HEK293 (cell line): Measurements from ENCODE around the gene BCAR1.

Source experiments
- MYNN ChIP-seq: fragments of 450-650 bp; formaldehyde crosslinking; IDR thresholded peaks from 2 replicates; pipeline ENCODE4 v1.5.1; 2016; ENCODE audit warnings: missing biosample characterization, missing genetic modification characterization, borderline replicate concordance
- SP2 ChIP-seq: fragments of 450-650 bp; formaldehyde crosslinking; IDR thresholded peaks from 2 replicates; pipeline ENCODE4 v1.5.1; 2016; ENCODE audit warnings: missing biosample characterization, missing genetic modification characterization
- ZNF169 ChIP-seq: fragments of 450-650 bp; formaldehyde crosslinking; IDR thresholded peaks from 2 replicates; pipeline ENCODE4 v1.5.1; 2016; ENCODE audit warnings: missing biosample characterization, missing genetic modification characterization
- ZNF239 ChIP-seq: fragments of 450-650 bp; formaldehyde crosslinking; IDR thresholded peaks from 2 replicates; pipeline ENCODE4 v1.5.1; 2016; ENCODE audit warnings: missing biosample characterization, missing genetic modification characterization
- TF ChIP-seq, protein P1 (sequence below): fragments of 450-650 bp; formaldehyde crosslinking; IDR thresholded peaks from 2 replicates; pipeline ENCODE4 v1.5.1; 2016; ENCODE audit warnings: missing biosample characterization, missing genetic modification characterization
- TF ChIP-seq, protein P2 (sequence below): sonication (generic); formaldehyde crosslinking; IDR thresholded peaks from 2 replicates; pipeline ENCODE4 v1.8.1; 2022; ENCODE audit warnings: mild to moderate bottlenecking, moderate library complexity, missing genetic modification reagents

DNA sequence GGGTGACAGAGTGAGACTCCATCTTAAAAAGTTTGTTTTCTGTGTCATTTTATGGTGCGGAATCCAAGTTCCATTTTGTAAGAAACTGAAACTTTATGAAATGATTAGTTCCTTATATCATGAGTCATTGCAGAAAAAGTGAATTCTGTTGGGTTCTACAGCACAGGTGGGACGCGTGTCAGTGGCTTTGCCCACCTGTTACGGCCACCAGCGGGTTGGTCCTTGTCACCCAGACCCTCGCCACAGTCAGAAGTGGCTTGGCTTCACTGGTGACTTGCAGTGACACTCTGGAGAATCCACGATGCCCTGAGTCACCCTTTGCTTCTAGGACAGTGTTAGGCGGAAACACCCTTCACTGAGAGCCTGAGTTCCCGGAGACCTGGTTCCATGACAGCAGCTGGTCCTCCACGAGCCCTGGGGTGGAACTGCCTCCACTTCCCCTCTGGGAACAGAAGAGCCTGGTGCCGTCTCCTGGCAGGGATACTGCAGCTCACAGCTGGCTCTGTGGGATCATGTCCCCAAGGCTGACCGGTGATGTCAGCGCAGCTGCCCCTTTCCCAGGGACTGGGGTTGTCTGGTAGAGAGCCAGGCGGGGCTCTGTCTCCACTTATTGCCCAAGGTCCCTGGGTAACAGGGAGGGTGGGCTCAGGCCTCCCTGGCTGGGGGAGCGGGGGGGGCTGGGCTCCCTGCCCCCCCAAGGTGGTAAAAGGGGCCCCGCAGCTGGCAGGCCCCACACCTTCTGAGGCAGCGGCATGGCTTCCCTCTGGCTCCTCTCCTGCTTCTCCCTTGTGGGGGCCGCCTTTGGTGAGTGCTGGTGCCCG, 33.0 kb downstream of the BCAR1 start, which contains the start of gene CTRB1:
- TF ChIP-seq ZNF169 (tag by site-specific recombination) (no peak), ZNF239 (tag by site-specific recombination) (no peak), SP2 (tag by site-specific recombination) (no peak), MYNN (tag by site-specific recombination) (no peak)
- TF ChIP-seq, protein P1, sequence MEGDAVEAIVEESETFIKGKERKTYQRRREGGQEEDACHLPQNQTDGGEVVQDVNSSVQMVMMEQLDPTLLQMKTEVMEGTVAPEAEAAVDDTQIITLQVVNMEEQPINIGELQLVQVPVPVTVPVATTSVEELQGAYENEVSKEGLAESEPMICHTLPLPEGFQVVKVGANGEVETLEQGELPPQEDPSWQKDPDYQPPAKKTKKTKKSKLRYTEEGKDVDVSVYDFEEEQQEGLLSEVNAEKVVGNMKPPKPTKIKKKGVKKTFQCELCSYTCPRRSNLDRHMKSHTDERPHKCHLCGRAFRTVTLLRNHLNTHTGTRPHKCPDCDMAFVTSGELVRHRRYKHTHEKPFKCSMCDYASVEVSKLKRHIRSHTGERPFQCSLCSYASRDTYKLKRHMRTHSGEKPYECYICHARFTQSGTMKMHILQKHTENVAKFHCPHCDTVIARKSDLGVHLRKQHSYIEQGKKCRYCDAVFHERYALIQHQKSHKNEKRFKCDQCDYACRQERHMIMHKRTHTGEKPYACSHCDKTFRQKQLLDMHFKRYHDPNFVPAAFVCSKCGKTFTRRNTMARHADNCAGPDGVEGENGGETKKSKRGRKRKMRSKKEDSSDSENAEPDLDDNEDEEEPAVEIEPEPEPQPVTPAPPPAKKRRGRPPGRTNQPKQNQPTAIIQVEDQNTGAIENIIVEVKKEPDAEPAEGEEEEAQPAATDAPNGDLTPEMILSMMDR (tag by site-specific recombination) = no peak
- TF ChIP-seq, protein P2, sequence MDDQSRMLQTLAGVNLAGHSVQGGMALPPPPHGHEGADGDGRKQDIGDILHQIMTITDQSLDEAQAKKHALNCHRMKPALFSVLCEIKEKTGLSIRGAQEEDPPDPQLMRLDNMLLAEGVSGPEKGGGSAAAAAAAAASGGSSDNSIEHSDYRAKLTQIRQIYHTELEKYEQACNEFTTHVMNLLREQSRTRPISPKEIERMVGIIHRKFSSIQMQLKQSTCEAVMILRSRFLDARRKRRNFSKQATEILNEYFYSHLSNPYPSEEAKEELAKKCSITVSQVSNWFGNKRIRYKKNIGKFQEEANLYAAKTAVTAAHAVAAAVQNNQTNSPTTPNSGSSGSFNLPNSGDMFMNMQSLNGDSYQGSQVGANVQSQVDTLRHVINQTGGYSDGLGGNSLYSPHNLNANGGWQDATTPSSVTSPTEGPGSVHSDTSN (CRISPR knock-in tag) = no peak
